ENCODE measurements around the gene FAM135A.

DNA sequence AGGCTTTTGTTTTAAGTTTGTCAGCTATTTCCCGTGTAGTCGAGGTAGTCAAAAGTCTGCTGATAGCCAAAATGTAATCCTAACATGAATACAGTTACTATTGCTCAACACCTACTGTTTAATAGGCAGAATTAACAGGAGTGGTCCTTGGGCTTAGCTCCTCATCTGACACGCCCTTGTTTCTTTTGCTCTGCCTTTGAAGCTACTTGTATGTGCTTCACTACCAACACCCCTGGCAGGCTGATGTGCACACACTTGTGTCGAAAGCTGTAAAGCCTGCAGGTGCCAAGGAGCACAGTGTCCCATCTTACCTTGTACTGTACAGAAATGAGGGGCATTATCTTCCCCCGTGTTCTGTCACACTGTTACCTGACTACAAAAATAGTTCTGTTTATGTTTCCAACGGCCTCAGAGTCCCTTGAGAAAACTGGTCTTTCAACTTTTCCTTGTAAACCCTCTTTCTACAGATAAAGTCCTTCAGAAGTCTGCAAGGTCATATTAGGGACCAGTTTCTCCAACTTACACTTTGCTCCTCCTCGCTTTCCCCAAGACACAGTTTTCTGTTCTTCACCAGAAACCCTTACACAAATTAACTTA is 162.7 kb downstream of the FAM135A start:
- TF ChIP-seq CTCF (IDR thresholded peaks at IDR 0.05) (no peak), POLR2A (IDR thresholded peaks at IDR 0.05) (no peak)
